SK-N-SH treated with all-trans-retinoic acid at 6 μM for 48 hours (cell line): Measurements from ENCODE around the gene NR2C2AP.

Experiments
- ARNTL ChIP-seq: fragments of 450-650 bp; formaldehyde crosslinking; IDR thresholded peaks from 2 replicates; pipeline ENCODE4 v1.5.0; 2020; ENCODE audit warnings: low read depth, mild to moderate bottlenecking, moderate library complexity, borderline replicate concordance
- BACH2 ChIP-seq: fragments of 250-450 bp; sonication (Bioruptor Pico); IDR thresholded peaks from 2 replicates; pipeline ENCODE4 v1.9.0; 2021; ENCODE audit warnings: mild to moderate bottlenecking, borderline replicate concordance
- ESRRG ChIP-seq: fragments of 250-450 bp; sonication (Bioruptor Pico); IDR thresholded peaks from 2 replicates; pipeline ENCODE4 v1.6.1; 2021; ENCODE audit warnings: mild to moderate bottlenecking
- GLIS3 ChIP-seq: fragments of 250-450 bp; sonication (Bioruptor Pico); IDR thresholded peaks from 2 replicates; pipeline ENCODE4 v1.5.0; 2020; ENCODE audit warnings: mild to moderate bottlenecking, moderate library complexity
- PPARA ChIP-seq: fragments of 250-450 bp; sonication (Bioruptor Pico); IDR thresholded peaks from 2 replicates; pipeline ENCODE4 v1.5.0; 2020; ENCODE audit warnings: mild to moderate bottlenecking, borderline replicate concordance
- RARB ChIP-seq: fragments of 250-450 bp; sonication (Bioruptor Pico); IDR thresholded peaks from 2 replicates; pipeline ENCODE4 v1.8.0; 2021; ENCODE audit warnings: mild to moderate bottlenecking, moderate library complexity
- TCF4 ChIP-seq: fragments of 250-450 bp; sonication (Bioruptor Pico); IDR thresholded peaks from 2 replicates; pipeline ENCODE4 v1.8.0; 2021; ENCODE audit warnings: mild to moderate bottlenecking, moderate library complexity, borderline replicate concordance
- TOX ChIP-seq: fragments of 250-450 bp; sonication (Bioruptor Pico); IDR thresholded peaks from 2 replicates; pipeline ENCODE4 v1.8.0; 2021; ENCODE audit warnings: mild to moderate bottlenecking, moderate library complexity, borderline replicate concordance
- TF ChIP-seq, protein P1 (sequence below): fragments of 250-450 bp; sonication (Bioruptor Pico); IDR thresholded peaks from 2 replicates; pipeline ENCODE4 v1.8.0; 2020; ENCODE audit warnings: mild to moderate bottlenecking, moderate library complexity, borderline replicate concordance
- TF ChIP-seq, protein P2 (sequence below): fragments of 250-450 bp; sonication (Bioruptor Pico); IDR thresholded peaks from 2 replicates; pipeline ENCODE4 v1.5.1; 2020; ENCODE audit warnings: low read depth, mild to moderate bottlenecking, moderate library complexity
- TF ChIP-seq, protein P3 (sequence below): fragments of 250-450 bp; sonication (Bioruptor Pico); IDR thresholded peaks from 2 replicates; pipeline ENCODE4 v1.5.1; 2021; ENCODE audit warnings: mild to moderate bottlenecking, moderate library complexity
- TF ChIP-seq, protein P4 (sequence below): fragments of 250-450 bp; sonication (Bioruptor Pico); IDR thresholded peaks from 2 replicates; pipeline ENCODE4 v1.5.0; 2020; ENCODE audit warnings: mild to moderate bottlenecking, moderate library complexity

DNA sequence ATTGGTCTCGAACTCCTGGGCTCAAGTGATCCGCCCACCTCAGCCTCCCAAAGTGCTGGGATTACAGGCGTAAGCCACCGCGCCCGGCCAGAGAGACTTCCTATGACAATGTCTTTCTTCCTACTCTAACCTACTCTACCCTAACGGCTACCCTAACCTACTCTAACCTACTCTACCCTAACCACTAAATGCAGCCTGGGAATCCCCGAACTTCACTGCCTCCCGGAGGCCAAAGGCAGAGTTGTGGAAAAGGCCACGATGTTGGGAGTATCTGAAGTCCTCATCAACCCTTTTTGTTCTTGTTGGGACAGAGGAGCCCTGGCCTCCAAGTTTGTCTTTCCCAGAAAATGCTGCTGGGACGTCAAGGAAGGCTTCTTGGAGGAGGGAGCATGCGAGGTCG is 967 bp upstream of the NR2C2AP start:
- TF ChIP-seq ARNTL (CRISPR knock-in tag) (no peak), ESRRG (CRISPR knock-in tag) (no peak), PPARA (CRISPR knock-in tag) (no peak), TCF4 (CRISPR knock-in tag) (no peak), RARB (CRISPR knock-in tag) (no peak), TOX (no peak), GLIS3 (CRISPR knock-in tag) (no peak), BACH2 (no peak)
- TF ChIP-seq, protein P1, sequence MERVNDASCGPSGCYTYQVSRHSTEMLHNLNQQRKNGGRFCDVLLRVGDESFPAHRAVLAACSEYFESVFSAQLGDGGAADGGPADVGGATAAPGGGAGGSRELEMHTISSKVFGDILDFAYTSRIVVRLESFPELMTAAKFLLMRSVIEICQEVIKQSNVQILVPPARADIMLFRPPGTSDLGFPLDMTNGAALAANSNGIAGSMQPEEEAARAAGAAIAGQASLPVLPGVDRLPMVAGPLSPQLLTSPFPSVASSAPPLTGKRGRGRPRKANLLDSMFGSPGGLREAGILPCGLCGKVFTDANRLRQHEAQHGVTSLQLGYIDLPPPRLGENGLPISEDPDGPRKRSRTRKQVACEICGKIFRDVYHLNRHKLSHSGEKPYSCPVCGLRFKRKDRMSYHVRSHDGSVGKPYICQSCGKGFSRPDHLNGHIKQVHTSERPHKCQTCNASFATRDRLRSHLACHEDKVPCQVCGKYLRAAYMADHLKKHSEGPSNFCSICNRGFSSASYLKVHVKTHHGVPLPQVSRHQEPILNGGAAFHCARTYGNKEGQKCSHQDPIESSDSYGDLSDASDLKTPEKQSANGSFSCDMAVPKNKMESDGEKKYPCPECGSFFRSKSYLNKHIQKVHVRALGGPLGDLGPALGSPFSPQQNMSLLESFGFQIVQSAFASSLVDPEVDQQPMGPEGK (CRISPR knock-in tag): no peak
- TF ChIP-seq, protein P2, sequence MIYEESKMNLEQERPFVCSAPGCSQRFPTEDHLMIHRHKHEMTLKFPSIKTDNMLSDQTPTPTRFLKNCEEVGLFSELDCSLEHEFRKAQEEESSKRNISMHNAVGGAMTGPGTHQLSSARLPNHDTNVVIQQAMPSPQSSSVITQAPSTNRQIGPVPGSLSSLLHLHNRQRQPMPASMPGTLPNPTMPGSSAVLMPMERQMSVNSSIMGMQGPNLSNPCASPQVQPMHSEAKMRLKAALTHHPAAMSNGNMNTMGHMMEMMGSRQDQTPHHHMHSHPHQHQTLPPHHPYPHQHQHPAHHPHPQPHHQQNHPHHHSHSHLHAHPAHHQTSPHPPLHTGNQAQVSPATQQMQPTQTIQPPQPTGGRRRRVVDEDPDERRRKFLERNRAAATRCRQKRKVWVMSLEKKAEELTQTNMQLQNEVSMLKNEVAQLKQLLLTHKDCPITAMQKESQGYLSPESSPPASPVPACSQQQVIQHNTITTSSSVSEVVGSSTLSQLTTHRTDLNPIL (CRISPR knock-in tag): no peak
- TF ChIP-seq, protein P3, sequence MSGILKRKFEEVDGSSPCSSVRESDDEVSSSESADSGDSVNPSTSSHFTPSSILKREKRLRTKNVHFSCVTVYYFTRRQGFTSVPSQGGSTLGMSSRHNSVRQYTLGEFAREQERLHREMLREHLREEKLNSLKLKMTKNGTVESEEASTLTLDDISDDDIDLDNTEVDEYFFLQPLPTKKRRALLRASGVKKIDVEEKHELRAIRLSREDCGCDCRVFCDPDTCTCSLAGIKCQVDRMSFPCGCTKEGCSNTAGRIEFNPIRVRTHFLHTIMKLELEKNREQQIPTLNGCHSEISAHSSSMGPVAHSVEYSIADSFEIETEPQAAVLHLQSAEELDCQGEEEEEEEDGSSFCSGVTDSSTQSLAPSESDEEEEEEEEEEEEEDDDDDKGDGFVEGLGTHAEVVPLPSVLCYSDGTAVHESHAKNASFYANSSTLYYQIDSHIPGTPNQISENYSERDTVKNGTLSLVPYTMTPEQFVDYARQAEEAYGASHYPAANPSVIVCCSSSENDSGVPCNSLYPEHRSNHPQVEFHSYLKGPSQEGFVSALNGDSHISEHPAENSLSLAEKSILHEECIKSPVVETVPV: no peak
- TF ChIP-seq, protein P4, sequence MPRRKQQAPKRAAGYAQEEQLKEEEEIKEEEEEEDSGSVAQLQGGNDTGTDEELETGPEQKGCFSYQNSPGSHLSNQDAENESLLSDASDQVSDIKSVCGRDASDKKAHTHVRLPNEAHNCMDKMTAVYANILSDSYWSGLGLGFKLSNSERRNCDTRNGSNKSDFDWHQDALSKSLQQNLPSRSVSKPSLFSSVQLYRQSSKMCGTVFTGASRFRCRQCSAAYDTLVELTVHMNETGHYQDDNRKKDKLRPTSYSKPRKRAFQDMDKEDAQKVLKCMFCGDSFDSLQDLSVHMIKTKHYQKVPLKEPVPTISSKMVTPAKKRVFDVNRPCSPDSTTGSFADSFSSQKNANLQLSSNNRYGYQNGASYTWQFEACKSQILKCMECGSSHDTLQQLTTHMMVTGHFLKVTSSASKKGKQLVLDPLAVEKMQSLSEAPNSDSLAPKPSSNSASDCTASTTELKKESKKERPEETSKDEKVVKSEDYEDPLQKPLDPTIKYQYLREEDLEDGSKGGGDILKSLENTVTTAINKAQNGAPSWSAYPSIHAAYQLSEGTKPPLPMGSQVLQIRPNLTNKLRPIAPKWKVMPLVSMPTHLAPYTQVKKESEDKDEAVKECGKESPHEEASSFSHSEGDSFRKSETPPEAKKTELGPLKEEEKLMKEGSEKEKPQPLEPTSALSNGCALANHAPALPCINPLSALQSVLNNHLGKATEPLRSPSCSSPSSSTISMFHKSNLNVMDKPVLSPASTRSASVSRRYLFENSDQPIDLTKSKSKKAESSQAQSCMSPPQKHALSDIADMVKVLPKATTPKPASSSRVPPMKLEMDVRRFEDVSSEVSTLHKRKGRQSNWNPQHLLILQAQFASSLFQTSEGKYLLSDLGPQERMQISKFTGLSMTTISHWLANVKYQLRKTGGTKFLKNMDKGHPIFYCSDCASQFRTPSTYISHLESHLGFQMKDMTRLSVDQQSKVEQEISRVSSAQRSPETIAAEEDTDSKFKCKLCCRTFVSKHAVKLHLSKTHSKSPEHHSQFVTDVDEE (CRISPR knock-in tag): no peak
